K562 (cell line): ENCODE data around the gene PBX1. TPM values are rescaled to one million over a fixed set of nuclear protein-coding genes. Genes with fewer than 3 reads are reported as not detected.

Experiments
- CBFA2T2 ChIP-seq: fragments of 450-650 bp; conservative IDR thresholded peaks from 2 replicates; pipeline ENCODE4 v1.6.1; 2017; ENCODE audit warnings: mild to moderate bottlenecking
- DPF2 ChIP-seq: fragments of 450-650 bp; IDR thresholded peaks from 2 replicates; pipeline ENCODE4 v1.6.1; 2016
- FOXP1 ChIP-seq: sonication (generic); formaldehyde crosslinking; IDR thresholded peaks from 2 replicates; pipeline ENCODE4 v1.8.0; 2022; ENCODE audit warnings: mild to moderate bottlenecking, missing genetic modification reagents
- HES1 ChIP-seq: fragments of 450-650 bp; IDR thresholded peaks from 2 replicates; pipeline ENCODE4 v1.6.1; 2016; ENCODE audit warnings: low read depth, mild to moderate bottlenecking, moderate library complexity
- KDM1A ChIP-seq, 2 experiments: fragments of 450-650 bp; IDR thresholded peaks; 2 replicates each; pipeline ENCODE4 v1.6.1; 2016; ENCODE audit warnings: mild to moderate bottlenecking in 2 of 2
- MAZ ChIP-seq, 2 experiments: fragments of 450-650 bp in 1 of 2; sonication (generic) in 1 of 2; formaldehyde crosslinking; IDR thresholded peaks in 1 of 2; conservative IDR thresholded peaks in 1 of 2; 2 replicates each; pipeline versions ENCODE4 v1.4.0 to v1.5.0; 2020; ENCODE audit warnings: mild to moderate bottlenecking in 1 of 2, missing genetic modification reagents in 1 of 2
- MCM5 ChIP-seq: fragments of 450-650 bp; IDR thresholded peaks from 2 replicates; pipeline ENCODE4 v1.6.1; 2016; ENCODE audit warnings: low read depth
- MTA3 ChIP-seq: fragments of 450-650 bp; formaldehyde crosslinking; IDR thresholded peaks from 2 replicates; pipeline ENCODE4 v1.6.1; 2017; ENCODE audit warnings: mild to moderate bottlenecking, borderline replicate concordance
- PATZ1 ChIP-seq: fragments of 250-450 bp; sonication (Bioruptor Pico); IDR thresholded peaks from 2 replicates; pipeline ENCODE4 v1.5.0; 2020; ENCODE audit warnings: mild to moderate bottlenecking, borderline replicate concordance
- PBX2 ChIP-seq, 2 experiments: IDR thresholded peaks in 1 of 2; conservative IDR thresholded peaks in 1 of 2; 2 replicates each; pipeline ENCODE4 v1.6.1; 2016; ENCODE audit warnings: low read depth in 2 of 2, mild to moderate bottlenecking in 1 of 2, missing compliant biosample characterization in 1 of 2, missing genetic modification characterization in 1 of 2, moderate library complexity in 1 of 2
- POLR2AphosphoS5 ChIP-seq: IDR thresholded peaks from 2 replicates; pipeline ENCODE4 v1.6.1; 2011; ENCODE audit warnings: mild to moderate bottlenecking, low read depth, low read length, moderate library complexity; ENCODE audit not compliant: control insufficient read depth, insufficient read depth
- SPI1 ChIP-seq: IDR thresholded peaks from 2 replicates; pipeline ENCODE4 v1.6.1; 2011; ENCODE audit warnings: low read depth, low read length, control low read depth, borderline replicate concordance
- TAL1 ChIP-seq: fragments of 450-650 bp; IDR thresholded peaks from 2 replicates; pipeline ENCODE4 v1.6.1; 2016; ENCODE audit warnings: mild to moderate bottlenecking
- TEAD4 ChIP-seq, 2 experiments: sonication (generic) in 1 of 2; formaldehyde crosslinking in 1 of 2; IDR thresholded peaks; 2 replicates each; pipeline versions ENCODE4 v1.6.1 to v1.8.0; 2012 to 2022; ENCODE audit warnings: borderline replicate concordance in 1 of 2, inconsistent platforms in 1 of 2, low read length in 1 of 2, mild to moderate bottlenecking in 1 of 2, missing genetic modification reagents in 1 of 2
- ZNF766 ChIP-seq: fragments of 200-800 bp; sonication (Bioruptor generic); conservative IDR thresholded peaks from 2 replicates; pipeline ENCODE4 v1.6.1; 2016; ENCODE audit warnings: missing genetic modification characterization, missing compliant biosample characterization
- polyA plus RNA-seq, 8 experiments: library from polyadenylated mRNA; depleted of rRNA in 4 of 8; stranded (reverse) in 5 of 8; unstranded in 3 of 8; fragments of >200 nt; fragmentation: Nextera tagmentation in 2 of 8; fragmentation: Illumina TruSeq in 1 of 8; extraction: Ambion mirVana in 2 of 8; extraction: Trizol in 1 of 8; gene quantifications; 2 replicates each; pipeline versions ENCODE4 v1.2.1 to v1.2.3, GENCODE V29; 2011 to 2014; ENCODE audit warnings: inconsistent platforms in 1 of 8, missing spikeins in 1 of 8
- total RNA-seq, 7 experiments: library from RNA; depleted of rRNA in 6 of 7; stranded (reverse); fragments of >200 nt in 6 of 7; fragmentation: Illumina TruSeq in 2 of 7; extraction: Trizol in 2 of 7; gene quantifications; 2 replicates each; pipeline versions ENCODE4 v1.2.1 to v1.2.3, GENCODE V29; 2011 to 2021; ENCODE audit warnings: low replicate concordance in 1 of 7
- TF ChIP-seq, protein P1 (sequence below), 2 experiments: fragments of 450-650 bp; IDR thresholded peaks; 2 replicates each; pipeline ENCODE4 v1.6.1; 2016
- TF ChIP-seq, protein P2 (sequence below): fragments of 250-450 bp; sonication (Bioruptor Pico); IDR thresholded peaks from 2 replicates; pipeline ENCODE4 v1.8.0; 2021; ENCODE audit warnings: borderline replicate concordance, mild to moderate bottlenecking, moderate library complexity; ENCODE audit not compliant: poor library complexity, severe bottlenecking

PBX1 gene
- total and polyA plus RNA-seq, 9 of the 15 experiments (the other 6 are each of a cell fraction or from before 2014, with no cell fraction given), result 0.03 to 0.62 (median 0.17) TPM

- peak; percentile 80 for TF ChIP-seq HES1
- TF ChIP-seq MTA3, result 0 out of 2 replicates have a peak, but pooled peaks have one; percentile 39
- TF ChIP-seq POLR2AphosphoS5, result peak; percentile 60; the same call in 1 of the 2 replicates
- TF ChIP-seq, protein P1, sequence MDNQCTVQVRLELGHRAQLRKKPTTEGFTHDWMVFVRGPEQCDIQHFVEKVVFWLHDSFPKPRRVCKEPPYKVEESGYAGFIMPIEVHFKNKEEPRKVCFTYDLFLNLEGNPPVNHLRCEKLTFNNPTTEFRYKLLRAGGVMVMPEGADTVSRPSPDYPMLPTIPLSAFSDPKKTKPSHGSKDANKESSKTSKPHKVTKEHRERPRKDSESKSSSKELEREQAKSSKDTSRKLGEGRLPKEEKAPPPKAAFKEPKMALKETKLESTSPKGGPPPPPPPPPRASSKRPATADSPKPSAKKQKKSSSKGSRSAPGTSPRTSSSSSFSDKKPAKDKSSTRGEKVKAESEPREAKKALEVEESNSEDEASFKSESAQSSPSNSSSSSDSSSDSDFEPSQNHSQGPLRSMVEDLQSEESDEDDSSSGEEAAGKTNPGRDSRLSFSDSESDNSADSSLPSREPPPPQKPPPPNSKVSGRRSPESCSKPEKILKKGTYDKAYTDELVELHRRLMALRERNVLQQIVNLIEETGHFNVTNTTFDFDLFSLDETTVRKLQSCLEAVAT (IDR thresholded peaks at IDR 0.05), result 0 out of 4 replicates have a peak, but pooled peaks of 1 of the 2 experiments have one; percentile 14
- TF ChIP-seq MCM5, result no peak
- TF ChIP-seq, protein P2, sequence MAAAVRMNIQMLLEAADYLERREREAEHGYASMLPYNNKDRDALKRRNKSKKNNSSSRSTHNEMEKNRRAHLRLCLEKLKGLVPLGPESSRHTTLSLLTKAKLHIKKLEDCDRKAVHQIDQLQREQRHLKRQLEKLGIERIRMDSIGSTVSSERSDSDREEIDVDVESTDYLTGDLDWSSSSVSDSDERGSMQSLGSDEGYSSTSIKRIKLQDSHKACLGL (CRISPR knock-in tag), result no peak
- peak in 1 of 2 experiments; percentile 58; a peak in 2 of 4 replicates for TF ChIP-seq MAZ (CRISPR knock-in tag; conservative IDR thresholded peaks at IDR 0.05 in 1 of 2, IDR thresholded peaks at IDR 0.05 in 1 of 2)
- peak; percentile 54 to 68; a peak in 3 of 4 replicates for TF ChIP-seq KDM1A (IDR thresholded peaks at IDR 0.05)
- TF ChIP-seq DPF2, result peak; percentile 85
- 0 out of 2 replicates have a peak, but pooled peaks have one; percentile 55 for TF ChIP-seq FOXP1 (CRISPR knock-in tag)
- peak; percentile 48; the same call in 1 of the 2 replicates for TF ChIP-seq SPI1
- TF ChIP-seq TEAD4 (IDR thresholded peaks at IDR 0.05; ENCODE audit: low read length), result peak; percentile 93
- TF ChIP-seq TEAD4 (CRISPR knock-in tag; IDR thresholded peaks at IDR 0.05; ENCODE audit: borderline replicate concordance), result no peak
- TF ChIP-seq PBX2 (CRISPR knock-in tag; IDR thresholded peaks at IDR 0.05; ENCODE audit: low read depth), result no peak
- peak; percentile 32; the same call in 1 of the 2 replicates for TF ChIP-seq PBX2 (tag; conservative IDR thresholded peaks at IDR 0.05; ENCODE audit: low read depth)
- TF ChIP-seq TAL1, result peak; percentile 89
- no peak for TF ChIP-seq PATZ1
- TF ChIP-seq CBFA2T2, result peak; percentile 82
- peak; percentile 77 for TF ChIP-seq ZNF766 (CRISPR knock-in tag)
Observed at GRCh38 chr1:164774819-164775654, 216.1 kb downstream of the PBX1 start (continued).
